C4-2B (cell line): Measurements from ENCODE around the gene YBX3.

Experiments
- ZFX ChIP-seq: fragments of 450-650 bp; IDR thresholded peaks from 2 replicates; pipeline ENCODE4 v1.6.1; 2017
- TF ChIP-seq, protein P1 (sequence below): fragments of 450-650 bp; conservative IDR thresholded peaks from 2 replicates; pipeline ENCODE4 v1.5.1; 2017; ENCODE audit warnings: mild to moderate bottlenecking

DNA sequence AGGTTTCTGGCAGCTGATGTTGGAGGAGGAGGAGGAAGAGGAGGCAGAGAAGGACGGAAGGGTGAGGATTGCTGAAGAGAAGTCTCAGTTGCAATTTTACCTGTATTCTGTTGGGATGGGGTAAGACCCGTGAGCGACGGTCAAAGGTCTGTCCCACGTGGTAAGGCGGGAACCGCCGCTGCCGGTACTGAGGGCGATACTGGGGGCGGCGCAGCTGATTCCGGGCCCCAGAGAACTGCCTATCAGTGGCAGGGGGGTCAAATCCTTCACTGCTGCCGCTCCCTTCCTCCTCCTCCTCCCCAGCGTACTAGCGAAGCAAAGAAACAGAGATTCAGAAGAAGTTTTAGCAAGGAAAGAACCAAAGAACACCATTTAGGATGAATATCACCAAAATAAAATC, 13.3 kb downstream of the YBX3 start:
- TF ChIP-seq, protein P1, sequence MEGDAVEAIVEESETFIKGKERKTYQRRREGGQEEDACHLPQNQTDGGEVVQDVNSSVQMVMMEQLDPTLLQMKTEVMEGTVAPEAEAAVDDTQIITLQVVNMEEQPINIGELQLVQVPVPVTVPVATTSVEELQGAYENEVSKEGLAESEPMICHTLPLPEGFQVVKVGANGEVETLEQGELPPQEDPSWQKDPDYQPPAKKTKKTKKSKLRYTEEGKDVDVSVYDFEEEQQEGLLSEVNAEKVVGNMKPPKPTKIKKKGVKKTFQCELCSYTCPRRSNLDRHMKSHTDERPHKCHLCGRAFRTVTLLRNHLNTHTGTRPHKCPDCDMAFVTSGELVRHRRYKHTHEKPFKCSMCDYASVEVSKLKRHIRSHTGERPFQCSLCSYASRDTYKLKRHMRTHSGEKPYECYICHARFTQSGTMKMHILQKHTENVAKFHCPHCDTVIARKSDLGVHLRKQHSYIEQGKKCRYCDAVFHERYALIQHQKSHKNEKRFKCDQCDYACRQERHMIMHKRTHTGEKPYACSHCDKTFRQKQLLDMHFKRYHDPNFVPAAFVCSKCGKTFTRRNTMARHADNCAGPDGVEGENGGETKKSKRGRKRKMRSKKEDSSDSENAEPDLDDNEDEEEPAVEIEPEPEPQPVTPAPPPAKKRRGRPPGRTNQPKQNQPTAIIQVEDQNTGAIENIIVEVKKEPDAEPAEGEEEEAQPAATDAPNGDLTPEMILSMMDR = no peak
- TF ChIP-seq ZFX = no peak
